PC-9 (cell line): ENCODE data around the gene LEFTY2.

ENCODE experiments used
- EZH2 ChIP-seq: fragments of 200-600 bp; sonication (generic); IDR thresholded peaks from 2 replicates; pipeline ENCODE4 v1.8.0; 2017; ENCODE audit warnings: antibody characterized with exemption, low read depth
- TF ChIP-seq, protein P1 (sequence below): fragments of 200-600 bp; sonication (generic); conservative IDR thresholded peaks from 2 replicates; pipeline ENCODE4 v1.6.1; 2017; ENCODE audit warnings: mixed run types, antibody characterized with exemption, mild to moderate bottlenecking, moderate library complexity

DNA sequence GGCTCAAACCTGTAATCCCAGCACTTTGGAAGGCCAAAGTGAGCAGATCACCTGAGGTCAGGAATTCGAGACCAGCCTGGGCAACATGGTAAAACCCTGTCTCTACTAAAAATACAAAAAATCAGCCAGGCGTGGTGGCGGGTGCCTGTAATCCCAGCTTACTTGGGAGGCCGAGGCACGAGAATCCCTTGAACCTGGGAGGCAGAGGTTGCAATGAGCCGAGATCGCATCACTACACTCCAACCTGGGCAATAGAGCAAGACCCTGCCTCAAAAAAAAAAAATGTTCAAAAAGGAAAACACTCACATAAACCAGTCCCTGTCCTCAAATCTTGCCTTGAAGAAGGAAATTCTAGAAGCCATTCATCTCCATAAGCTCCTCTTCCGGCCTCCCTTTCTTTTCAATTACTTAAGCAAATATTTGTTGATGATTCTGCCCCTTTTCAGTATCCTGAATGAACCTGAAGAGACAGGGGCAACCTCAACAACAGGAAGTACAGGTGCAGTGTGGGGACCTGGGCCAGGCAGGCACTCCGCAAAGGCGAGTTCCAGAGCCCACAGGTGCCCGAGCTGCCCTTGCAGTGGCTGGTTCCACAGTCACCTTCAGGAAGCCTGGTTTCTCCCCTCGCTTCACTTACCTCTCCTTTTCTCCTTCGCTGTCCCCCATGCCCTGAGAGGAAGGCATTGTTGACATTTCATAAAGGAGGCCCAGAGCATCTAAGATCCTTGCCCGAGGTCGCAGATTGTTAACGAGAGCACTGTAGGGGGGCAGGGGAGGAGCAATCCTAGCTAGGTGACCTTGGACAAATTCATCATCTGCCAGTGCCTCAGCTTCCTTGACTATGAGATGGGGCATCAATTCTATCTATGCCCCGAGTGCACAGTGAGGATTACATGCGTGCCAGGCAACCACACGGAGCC is 43.2 kb downstream of the LEFTY2 start:
- TF ChIP-seq, protein P1, sequence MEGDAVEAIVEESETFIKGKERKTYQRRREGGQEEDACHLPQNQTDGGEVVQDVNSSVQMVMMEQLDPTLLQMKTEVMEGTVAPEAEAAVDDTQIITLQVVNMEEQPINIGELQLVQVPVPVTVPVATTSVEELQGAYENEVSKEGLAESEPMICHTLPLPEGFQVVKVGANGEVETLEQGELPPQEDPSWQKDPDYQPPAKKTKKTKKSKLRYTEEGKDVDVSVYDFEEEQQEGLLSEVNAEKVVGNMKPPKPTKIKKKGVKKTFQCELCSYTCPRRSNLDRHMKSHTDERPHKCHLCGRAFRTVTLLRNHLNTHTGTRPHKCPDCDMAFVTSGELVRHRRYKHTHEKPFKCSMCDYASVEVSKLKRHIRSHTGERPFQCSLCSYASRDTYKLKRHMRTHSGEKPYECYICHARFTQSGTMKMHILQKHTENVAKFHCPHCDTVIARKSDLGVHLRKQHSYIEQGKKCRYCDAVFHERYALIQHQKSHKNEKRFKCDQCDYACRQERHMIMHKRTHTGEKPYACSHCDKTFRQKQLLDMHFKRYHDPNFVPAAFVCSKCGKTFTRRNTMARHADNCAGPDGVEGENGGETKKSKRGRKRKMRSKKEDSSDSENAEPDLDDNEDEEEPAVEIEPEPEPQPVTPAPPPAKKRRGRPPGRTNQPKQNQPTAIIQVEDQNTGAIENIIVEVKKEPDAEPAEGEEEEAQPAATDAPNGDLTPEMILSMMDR, result no peak
- TF ChIP-seq EZH2, result no peak
